Kidney capillary endothelial cell (primary cell): ENCODE measurements around the gene CLNS1A.
A peak's percentile ranks its signal among the peaks of the same experiment; 100 is the strongest.
"Not testable (repeated sequence)": the region's sequence is repeated elsewhere in the genome, so short reads cannot be mapped to it uniquely, and the experiment has no call there.

Experiments used
- DNase-seq: peaks from one replicate; pipeline ENCODE4 v3.0.0-alpha.2; 2018; ENCODE audit warnings: low spot score

The CLNS1A gene

DNA sequence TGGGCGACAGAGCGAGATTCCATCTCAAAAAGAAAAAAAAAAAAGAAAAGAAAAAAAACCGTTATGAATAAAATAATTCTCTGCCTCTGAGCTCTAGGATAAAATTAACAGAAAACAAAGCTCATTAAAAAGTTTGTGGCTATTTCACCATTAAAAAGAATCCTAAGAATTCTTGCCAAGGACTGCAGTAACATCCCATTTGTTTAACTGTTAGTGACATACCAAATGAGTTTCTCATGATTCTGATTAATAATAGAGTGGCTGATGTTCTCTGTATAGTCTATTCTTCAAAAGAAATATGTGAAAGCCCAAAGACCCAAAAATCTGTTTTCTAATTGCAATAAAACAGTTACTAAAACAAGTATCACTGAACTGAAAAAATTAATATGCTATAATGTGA is 19.7 kb downstream of the CLNS1A start:
- DNase-seq: no peak

- no peak for DNase-seq
Measured at GRCh38 chr11:77611921-77612320, 25.7 kb downstream of the CLNS1A start.

- no peak for DNase-seq
Measured at GRCh38 chr11:77609234-77609633, 28.4 kb downstream of the CLNS1A start.

DNA sequence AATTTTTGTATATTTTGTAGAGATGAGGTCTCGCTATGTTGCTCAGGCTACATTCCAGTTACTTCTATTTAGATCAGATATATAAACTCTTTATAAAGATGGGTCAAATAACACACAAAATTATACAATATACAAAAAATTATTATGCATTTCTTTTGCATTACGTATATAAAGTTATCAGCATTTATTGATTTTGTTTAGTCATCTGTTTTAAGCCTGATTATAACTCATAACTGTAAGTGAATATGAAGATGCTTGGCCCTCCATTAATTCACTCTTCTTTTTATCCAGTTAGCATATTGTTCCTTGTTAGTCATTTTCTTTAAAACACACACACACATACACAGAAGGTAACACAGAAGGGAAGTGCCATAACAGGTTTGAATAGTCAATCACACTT is 33.3 kb downstream of the CLNS1A start:
- DNase-seq: no peak

DNA sequence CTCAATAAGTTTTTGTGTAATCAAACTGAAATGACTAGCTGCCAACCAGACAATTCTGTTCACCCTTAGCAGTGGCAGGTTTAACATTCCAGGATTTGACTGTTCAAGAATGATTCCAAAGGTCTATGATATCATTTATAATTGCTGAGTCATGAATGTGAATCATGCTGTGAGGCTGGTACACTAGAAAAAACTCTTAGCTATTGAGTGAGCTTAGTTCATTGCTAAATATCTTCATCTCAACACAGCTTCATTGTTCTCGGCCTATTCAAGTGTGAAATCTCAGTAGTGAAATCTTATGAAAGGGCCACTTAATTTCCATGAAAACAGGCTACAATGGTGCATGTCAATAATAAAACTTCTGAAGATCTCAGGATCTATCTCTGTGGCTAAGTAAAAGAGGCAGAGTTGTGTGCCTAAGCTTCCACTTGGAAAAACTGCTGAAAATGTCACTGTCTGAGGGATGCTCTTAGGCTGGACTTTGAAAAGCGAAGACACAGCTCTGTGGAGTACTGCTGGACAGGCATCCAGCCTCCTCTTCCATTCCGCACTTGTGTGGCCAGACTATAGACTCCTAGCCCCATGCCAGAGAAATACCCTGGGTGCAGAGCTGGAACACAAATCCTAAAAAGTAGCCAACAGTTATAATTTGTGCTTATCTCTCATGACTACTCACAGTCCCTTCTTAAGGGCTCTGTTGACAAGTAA is 35.1 kb downstream of the CLNS1A start:
- peak; percentile 65 for DNase-seq

GRCh38 chr11:77598195-77598594 is 39.4 kb downstream of the CLNS1A start:
- DNase-seq: no peak

DNA sequence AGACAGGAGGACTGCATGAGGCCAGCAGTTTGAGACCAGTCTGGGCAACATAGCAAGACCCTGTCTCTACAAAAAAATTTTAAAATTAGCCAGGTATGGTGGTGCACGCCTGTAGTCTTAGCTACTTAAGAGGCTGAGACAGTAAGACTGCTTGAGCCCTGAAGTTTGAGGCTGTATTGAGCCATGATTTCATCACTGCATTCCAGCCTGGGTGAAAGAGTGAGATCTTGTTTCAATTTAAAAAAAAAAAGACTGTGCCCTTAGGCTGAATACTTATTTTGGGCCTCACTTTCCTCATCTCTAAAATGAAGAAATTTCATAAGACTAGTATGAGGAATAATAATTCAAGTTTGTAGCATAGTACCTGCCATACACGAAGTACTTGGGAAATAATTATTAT is 41.0 kb downstream of the CLNS1A start:
- DNase-seq: no peak

DNA sequence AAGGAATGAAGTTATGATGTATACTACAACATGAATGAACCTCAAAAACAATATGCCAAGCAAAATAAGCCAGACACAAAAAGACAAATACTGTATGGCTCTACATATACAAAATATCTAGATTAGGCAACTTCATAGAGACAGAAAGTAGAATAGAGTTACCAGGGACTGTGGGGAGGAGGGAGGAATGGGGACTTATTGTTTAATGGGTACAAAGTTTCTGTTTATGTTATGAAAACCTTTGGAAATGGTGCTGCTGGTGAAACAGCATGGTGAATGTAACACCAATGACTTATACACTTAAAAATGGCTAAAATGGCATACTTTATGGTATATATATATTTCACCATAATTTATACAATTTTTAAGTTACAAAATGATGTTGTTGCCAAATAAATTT is 43.7 kb downstream of the CLNS1A start:
- no peak for DNase-seq

- DNase-seq: no peak
Measured at GRCh38 chr11:77592727-77593126, 44.9 kb downstream of the CLNS1A start.

- DNase-seq: no peak
Measured at GRCh38 chr11:77590194-77590782, 47.3 kb downstream of the CLNS1A start.

DNA sequence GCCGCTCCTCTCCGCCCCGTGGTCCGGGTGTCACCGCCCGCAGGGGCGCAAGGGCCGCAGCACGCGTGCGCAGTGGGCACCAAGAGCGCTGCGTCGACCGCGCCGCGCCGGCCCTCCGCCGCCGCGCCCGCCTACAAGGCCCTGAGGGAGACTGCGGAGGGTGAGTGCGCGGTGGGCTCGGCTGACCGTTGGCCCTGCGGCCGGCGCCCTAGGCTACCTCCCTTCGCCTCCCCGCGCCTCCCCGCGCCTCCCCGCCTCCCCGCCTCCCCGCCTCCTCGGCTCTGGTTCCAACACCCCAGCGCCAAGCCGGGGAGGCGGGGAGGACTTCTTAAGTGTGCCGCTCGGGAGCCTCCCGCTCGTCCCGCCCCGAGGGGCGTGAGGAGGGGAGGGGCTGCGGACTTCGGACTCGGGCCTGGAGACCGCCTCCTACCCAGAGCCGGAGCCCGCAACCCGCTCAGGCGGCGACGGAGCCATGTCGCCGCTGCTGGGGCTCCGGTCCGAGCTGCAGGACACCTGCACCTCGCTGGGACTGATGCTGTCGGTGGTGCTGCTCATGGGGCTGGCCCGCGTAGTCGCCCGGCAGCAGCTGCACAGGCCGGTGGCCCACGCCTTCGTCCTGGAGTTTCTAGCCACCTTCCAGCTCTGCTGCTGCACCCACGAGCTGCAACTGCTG is 47.9 kb downstream of the CLNS1A start, which contains the start of gene AQP11:
Gene AQP11, plus strand, starts transcription at position 433 of the 673 bp plus-strand sequence. Its CDS starts 40 bp downstream, at position 473.
- DNase-seq: peak; percentile 57

DNA sequence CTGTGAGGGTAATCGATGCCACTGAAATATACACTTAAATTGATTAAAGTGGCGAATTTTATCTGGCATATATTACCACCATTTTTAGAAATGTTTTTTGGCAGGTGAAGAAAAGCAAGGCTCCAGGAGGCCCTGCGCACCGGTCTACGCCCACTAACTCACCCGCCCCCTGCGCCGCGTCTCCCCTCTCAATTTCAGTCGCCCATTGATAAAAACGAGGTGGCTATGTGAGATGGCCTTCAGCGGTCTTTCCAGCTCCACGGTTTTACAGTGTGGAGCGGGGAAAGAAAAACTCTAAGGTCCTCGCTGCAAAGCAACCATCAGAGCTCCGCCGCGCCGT is 48.4 kb downstream of the CLNS1A start:
- no peak for DNase-seq

- DNase-seq: no peak
Measured at GRCh38 chr11:77580712-77581337, 56.8 kb downstream of the CLNS1A start.

GRCh38 chr11:77575428-77575827 is 62.2 kb downstream of the CLNS1A start:
- DNase-seq: not testable (repeated sequence)

DNA sequence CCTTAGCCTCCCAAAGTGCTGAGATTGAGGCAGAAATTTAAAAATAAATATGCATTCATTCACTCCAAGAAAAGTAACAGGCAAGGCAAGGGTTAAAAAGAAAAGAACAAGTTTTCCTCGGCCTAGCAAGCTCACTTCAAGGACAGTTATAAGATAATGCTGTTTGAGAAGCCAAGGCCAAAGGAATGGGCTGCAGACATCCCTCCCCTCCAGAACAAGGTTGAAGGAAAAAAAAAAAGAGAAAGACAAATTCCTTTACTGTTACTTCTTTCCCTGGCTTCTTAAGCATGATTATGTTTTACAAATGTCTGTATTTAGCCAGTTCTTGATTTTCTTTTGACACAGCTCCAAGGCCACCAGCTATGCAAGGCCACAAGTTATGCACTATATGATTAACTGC is 66.7 kb downstream of the CLNS1A start:
- not testable (repeated sequence) for DNase-seq

- no peak for DNase-seq
Measured at GRCh38 chr11:77569676-77570070, 67.9 kb downstream of the CLNS1A start.

GRCh38 chr11:77568916-77569675 is 68.5 kb downstream of the CLNS1A start:
- DNase-seq: no peak

- no peak for DNase-seq
Measured at GRCh38 chr11:77568306-77568705, 69.3 kb downstream of the CLNS1A start.
